HG02870 (cell line): ENCODE results near the gene ISG15.

ENCODE experiments used
- ATAC-seq: cut with Tn5 transposase; IDR thresholded peaks from one replicate; pipeline ENCODE4 v1.9.1; 2021; ENCODE audit warnings: mild to moderate bottlenecking, moderate library complexity; ENCODE audit not compliant: unreplicated experiment

Gene ISG15

DNA sequence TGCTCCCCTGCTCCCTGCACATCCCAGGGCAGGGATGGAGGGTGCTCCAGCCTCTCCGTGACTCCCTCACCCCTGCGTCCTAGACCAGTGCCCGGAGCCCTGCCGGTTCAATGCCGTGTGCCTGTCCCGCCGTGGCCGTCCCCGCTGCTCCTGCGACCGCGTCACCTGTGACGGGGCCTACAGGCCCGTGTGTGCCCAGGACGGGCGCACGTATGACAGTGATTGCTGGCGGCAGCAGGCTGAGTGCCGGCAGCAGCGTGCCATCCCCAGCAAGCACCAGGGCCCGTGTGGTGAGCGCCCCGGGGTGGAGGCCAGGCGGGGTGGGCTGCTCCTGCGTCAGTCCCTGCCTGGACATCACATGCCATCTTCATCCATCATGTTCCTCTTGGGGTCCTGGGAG is 28.6 kb downstream of the ISG15 start:
- no peak for ATAC-seq

DNA sequence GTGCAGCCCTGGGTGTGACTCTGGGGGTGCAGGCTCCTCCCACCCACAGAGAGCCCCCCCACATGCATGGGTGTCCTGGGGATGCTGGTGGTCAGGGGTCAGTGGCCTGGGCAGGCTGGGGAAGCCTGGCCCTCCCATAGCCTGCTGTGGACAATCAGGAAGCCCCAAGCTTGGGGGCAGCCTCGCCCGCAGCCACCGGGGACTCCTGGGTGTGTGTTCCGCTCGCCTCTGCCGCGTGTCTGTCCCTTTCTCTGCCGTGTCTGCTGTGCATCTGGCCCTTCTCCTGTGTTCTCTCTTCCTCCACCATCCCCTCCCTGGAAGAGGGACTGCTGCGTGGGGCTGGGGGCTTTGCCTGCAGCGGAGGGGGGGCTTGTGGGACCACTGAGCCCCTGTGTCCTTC is 29.5 kb downstream of the ISG15 start:
- no peak for ATAC-seq

DNA sequence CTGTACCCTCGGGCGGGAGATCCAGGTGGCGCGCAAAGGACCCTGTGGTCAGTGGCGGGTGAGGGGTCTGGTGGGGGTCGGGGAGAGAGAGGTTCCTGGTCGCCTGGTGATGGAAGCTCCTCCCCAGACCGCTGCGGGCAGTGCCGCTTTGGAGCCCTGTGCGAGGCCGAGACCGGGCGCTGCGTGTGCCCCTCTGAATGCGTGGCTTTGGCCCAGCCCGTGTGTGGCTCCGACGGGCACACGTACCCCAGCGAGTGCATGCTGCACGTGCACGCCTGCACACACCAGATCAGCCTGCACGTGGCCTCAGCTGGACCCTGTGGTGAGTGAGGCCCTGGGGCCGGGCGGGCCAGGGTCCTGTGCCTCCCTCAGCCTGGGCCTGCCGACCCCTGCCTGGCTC is 30.1 kb downstream of the ISG15 start:
- no peak for ATAC-seq

GRCh38 chr1:1043921-1044320 is 30.6 kb downstream of the ISG15 start:
- ATAC-seq = no peak

- ATAC-seq = no peak
Measured at GRCh38 chr1:1044455-1045078, 31.3 kb downstream of the ISG15 start.

- no peak for ATAC-seq
Measured at GRCh38 chr1:1045129-1045528, 31.8 kb downstream of the ISG15 start.

DNA sequence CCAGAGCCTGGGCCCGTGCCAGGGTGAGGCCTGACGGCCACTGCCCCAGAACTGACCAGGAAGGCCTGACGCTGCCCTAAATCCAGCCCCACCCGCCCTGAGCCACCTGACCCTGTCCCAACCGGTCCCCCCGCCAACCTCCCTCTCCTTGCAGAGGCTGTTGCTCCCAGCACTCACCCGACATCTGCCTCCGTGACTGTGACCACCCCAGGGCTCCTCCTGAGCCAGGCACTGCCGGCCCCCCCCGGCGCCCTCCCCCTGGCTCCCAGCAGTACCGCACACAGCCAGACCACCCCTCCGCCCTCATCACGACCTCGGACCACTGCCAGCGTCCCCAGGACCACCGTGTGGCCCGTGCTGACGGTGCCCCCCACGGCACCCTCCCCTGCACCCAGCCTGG is 32.9 kb downstream of the ISG15 start:
- ATAC-seq = no peak

DNA sequence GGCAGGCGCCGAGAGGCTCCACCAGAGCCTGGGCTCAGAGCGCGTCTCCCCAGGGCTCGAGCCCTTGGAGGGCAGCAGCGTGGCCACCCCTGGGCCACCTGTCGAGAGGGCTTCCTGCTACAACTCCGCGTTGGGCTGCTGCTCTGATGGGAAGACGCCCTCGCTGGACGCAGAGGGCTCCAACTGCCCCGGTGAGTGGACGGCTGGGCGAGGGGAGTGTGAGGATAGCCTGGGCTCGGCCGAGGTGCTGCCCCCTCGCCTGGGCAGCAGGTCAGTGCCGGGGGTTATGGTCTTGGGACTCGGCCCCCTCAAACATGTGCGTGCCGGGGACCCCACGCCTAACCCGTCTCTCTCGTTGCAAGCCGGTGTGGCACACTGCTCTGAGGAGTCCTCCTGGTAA is 33.5 kb downstream of the ISG15 start:
- ATAC-seq = no peak

- ATAC-seq = no peak
Measured at GRCh38 chr1:1047407-1047806, 34.1 kb downstream of the ISG15 start.

DNA sequence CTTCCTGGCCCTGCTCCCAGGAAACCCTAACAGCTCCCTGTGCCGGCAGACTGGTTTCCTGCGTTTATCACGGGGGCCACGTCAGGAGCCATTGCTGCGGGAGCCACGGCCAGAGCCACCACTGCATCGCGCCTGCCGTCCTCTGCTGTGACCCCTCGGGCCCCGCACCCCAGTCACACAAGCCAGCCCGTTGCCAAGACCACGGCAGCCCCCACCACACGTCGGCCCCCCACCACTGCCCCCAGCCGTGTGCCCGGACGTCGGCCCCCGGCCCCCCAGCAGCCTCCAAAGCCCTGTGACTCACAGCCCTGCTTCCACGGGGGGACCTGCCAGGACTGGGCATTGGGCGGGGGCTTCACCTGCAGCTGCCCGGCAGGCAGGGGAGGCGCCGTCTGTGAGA is 34.7 kb downstream of the ISG15 start:
- no peak for ATAC-seq

- no peak for ATAC-seq
Measured at GRCh38 chr1:1048765-1049164, 35.5 kb downstream of the ISG15 start.

- ATAC-seq = no peak
Measured at GRCh38 chr1:1049318-1050165, 36.2 kb downstream of the ISG15 start.

GRCh38 chr1:1050577-1051052 is 37.3 kb downstream of the ISG15 start:
- no peak for ATAC-seq

- no peak for ATAC-seq
Measured at GRCh38 chr1:1051127-1051810, 38.0 kb downstream of the ISG15 start.

GRCh38 chr1:1052003-1052840 is 38.9 kb downstream of the ISG15 start:
- ATAC-seq = no peak

GRCh38 chr1:1053022-1053421 is 39.7 kb downstream of the ISG15 start:
- ATAC-seq = no peak

DNA sequence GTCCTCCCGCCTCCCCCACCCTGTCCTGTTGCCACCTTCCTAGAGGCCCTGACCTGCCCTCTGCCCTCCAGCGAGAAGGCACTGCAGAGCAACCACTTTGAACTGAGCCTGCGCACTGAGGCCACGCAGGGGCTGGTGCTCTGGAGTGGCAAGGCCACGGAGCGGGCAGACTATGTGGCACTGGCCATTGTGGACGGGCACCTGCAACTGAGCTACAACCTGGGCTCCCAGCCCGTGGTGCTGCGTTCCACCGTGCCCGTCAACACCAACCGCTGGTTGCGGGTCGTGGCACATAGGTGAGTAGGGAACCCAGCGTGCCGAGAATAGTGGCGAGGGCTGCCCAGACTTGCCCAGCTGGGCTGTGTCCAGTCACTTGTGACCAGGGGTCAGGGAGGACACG is 40.4 kb downstream of the ISG15 start:
- no peak for ATAC-seq

DNA sequence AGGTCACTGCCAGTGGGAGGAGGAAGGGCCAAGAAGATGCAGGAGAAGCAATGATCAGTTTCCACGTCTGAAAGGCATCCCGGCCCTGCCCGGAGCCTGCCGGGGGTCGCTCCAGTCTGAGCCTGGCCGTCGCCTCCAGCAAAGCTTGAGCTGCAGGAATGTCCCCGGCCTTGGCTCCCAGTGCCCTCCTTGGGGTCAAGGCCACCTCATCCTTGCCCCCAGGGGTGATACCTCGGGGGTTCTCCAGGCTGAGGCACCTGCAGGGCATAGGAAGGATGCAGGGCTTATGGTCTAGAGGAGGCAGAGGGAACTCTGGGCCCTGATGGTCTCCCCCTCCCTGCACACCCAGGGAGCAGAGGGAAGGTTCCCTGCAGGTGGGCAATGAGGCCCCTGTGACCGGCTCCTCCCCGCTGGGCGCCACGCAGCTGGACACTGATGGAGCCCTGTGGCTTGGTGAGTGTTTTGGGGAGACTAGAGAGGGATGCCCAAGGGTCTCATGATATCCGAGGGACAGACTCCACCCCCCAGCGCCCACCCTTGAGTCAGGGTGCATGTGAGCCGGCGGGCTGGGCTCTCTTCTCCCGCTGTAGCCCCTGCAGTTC is 40.9 kb downstream of the ISG15 start:
- no peak for ATAC-seq

DNA sequence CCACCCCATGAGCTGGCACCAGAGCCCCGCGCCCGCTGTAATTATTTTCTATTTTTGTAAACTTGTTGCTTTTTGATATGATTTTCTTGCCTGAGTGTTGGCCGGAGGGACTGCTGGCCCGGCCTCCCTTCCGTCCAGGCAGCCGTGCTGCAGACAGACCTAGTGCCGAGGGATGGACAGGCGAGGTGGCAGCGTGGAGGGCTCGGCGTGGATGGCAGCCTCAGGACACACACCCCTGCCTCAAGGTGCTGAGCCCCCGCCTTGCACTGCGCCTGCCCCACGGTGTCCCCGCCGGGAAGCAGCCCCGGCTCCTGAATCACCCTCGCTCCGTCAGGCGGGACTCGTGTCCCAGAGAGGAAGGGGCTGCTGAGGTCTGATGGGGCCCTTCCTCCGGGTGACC is 41.7 kb downstream of the ISG15 start:
- no peak for ATAC-seq
